AG04449 (cell line): ENCODE results near the gene ATF6B.

Experiments
- CTCF ChIA-PET: fragments of 350-600 bp; formaldehyde crosslinking; extraction: SDS; loops from one replicate; lab custom pipeline; 2021; ENCODE audit warnings: antibody characterized with exemption; lab: Yijun Ruan, JAX
- POLR2A ChIA-PET: fragments of 400-600, 350-600 bp; formaldehyde crosslinking; extraction: SDS; loops from one replicate; lab custom pipeline; 2020; ENCODE audit warnings: antibody characterized with exemption, inconsistent platforms; lab: Yijun Ruan, JAX
- DNase-seq: peaks from one replicate; pipeline ENCODE4 v3.0.0-alpha.2; 2010; ENCODE audit warnings: low read depth, low spot score
- H3K4me3 ChIP-seq: 2 replicates; pipeline ENCODE4 v1.5.1; 2011; ENCODE audit warnings: low read depth, mild to moderate bottlenecking, control low read depth, low read length
- TF ChIP-seq, protein P1 (sequence below): IDR thresholded peaks from one replicate; pipeline ENCODE4 v1.5.1; 2011; ENCODE audit warnings: mild to moderate bottlenecking, moderate library complexity, low read length, control low read depth, inconsistent platforms; ENCODE audit not compliant: insufficient read depth; ENCODE audit errors: missing control alignments

Gene ATF6B

DNA sequence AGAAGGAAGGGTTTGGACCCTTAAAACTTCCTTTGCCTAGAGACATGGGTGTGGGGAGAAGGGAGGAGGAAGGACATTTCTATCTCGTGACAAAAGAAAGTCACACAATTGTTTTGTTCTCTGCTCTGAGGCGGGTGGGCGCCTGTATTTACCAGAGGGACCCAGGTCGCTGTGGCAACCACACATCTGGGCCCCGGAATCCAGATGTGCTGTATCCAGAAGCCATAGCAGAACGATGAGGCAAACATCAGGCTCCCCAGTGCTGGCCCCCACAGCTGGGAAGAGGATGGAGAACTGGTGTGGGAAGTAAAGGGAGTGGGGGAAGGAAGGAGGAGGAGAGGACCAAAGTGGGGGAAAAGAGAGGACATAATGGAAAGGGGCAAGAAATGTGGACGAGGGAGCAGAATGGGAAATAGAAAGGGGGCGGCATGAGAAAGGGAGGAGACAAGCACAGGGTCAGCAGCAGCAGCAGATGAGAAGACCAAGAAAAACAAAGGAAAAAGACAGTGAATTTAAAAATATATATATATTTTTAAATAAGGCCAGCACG, 15.5 kb downstream of the ATF6B start:
- POLR2A ChIA-PET = no interaction called here
- no peak overlapping the region for H3K4me3 ChIP-seq
- DNase-seq = no peak
- CTCF ChIA-PET = interaction anchor here (3.4 kb wide), 1 partner anchor 65 kb away, joined by 14 read pairs; no protein-coding TSS in a partner anchor
- TF ChIP-seq, protein P1, sequence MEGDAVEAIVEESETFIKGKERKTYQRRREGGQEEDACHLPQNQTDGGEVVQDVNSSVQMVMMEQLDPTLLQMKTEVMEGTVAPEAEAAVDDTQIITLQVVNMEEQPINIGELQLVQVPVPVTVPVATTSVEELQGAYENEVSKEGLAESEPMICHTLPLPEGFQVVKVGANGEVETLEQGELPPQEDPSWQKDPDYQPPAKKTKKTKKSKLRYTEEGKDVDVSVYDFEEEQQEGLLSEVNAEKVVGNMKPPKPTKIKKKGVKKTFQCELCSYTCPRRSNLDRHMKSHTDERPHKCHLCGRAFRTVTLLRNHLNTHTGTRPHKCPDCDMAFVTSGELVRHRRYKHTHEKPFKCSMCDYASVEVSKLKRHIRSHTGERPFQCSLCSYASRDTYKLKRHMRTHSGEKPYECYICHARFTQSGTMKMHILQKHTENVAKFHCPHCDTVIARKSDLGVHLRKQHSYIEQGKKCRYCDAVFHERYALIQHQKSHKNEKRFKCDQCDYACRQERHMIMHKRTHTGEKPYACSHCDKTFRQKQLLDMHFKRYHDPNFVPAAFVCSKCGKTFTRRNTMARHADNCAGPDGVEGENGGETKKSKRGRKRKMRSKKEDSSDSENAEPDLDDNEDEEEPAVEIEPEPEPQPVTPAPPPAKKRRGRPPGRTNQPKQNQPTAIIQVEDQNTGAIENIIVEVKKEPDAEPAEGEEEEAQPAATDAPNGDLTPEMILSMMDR = no peak

DNA sequence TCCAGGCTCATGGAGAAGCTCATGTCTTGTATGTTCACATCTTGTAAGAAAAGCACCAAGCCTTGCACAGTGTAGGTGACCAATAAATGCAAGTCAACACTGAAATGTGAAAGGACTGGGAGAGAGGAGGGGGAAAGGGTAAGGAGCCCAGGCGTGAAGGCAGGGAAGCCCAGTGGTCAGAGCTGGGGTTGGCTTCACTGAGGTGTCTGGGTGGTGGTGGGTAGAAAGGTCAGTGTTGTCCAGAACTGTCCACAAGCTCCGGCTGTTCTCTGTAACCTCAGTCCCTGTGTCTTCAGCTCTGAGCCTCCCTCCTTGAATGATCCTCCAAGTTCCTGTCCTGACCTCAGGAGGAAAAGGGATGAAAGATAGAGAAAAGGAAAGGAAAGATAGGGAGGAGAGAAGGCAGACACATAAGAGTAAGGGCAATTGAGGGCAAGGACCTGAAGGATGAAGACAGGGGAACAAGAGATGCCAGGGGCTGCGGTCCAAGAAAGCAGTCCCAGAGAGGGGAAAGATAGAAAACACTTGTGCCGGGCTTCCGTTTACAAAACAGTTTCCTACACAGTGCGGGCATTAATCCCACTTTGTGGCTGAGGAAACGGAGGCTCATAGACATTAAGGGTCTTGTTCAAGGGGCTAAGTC, 16.5 kb downstream of the ATF6B start:
- ChIA-PET POLR2A (no interaction called here), CTCF (interaction anchor here (0.8 to 3.4 kb wide), 5 partner anchors 8 to 65 kb away, joined by 3 to 14 read pairs (median 4); no protein-coding TSS in a partner anchor)
- TF ChIP-seq, protein P1 = no peak
- no peak for DNase-seq
- no peak overlapping the region for H3K4me3 ChIP-seq

DNA sequence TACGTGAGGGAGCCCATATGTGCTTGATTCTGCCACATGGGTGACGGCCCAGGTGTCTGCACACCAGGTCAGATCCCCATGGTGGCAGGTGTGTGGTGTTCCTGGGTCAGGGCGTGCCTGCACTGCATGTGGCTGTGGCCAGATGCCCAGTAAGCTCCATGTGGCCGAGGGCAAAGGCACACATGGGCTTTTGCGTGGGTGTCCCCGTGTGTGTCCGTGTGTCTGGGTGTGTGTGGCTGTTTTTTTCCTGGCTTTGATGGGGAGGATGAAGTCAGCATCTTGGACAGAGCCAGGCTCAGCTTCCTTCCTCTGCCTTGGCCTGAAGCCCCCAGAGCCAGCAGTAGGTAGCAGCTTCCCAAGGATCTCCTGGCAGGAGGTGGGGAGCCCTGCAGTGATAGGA, 17.4 kb downstream of the ATF6B start:
- H3K4me3 ChIP-seq = no peak overlapping the region
- ChIA-PET POLR2A (no interaction called here), CTCF (interaction anchor here (0.8 to 3.4 kb wide), 5 partner anchors 9 to 64 kb away, joined by 3 to 14 read pairs (median 4); no protein-coding TSS in a partner anchor)
- TF ChIP-seq, protein P1 = no peak
- no peak for DNase-seq

DNA sequence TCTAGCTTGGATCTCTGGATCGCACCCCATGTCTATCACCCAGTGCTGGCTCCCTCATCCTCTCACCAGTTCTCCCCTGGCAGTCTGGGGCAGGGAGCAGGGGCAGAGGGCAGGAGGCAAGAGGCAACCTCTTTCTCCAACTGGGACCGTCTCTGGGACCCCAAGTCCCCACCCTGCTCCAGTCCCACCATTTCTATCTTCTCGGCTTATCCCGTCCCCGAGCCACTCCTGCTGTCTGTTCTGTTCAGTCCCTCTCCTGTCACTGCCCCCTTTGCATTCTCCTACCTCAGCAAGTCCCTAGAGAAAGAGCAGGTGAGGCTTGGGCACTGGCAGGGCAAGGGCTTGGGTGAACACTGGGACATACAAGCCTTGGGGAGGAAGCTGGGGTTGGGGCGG, 18.3 kb downstream of the ATF6B start:
- no peak overlapping the region for H3K4me3 ChIP-seq
- TF ChIP-seq, protein P1 = no peak
- DNase-seq = no peak
- ChIA-PET CTCF (interaction anchor here (1.4 to 9.3 kb wide), 3 partner anchors 8 to 63 kb away, joined by 4 to 66 read pairs (median 14); no protein-coding TSS in a partner anchor), POLR2A (interaction anchor here (0.6 kb wide), 2 partner anchors 13 to 69 kb away, joined by 3 read pairs; no protein-coding TSS in a partner anchor)

DNA sequence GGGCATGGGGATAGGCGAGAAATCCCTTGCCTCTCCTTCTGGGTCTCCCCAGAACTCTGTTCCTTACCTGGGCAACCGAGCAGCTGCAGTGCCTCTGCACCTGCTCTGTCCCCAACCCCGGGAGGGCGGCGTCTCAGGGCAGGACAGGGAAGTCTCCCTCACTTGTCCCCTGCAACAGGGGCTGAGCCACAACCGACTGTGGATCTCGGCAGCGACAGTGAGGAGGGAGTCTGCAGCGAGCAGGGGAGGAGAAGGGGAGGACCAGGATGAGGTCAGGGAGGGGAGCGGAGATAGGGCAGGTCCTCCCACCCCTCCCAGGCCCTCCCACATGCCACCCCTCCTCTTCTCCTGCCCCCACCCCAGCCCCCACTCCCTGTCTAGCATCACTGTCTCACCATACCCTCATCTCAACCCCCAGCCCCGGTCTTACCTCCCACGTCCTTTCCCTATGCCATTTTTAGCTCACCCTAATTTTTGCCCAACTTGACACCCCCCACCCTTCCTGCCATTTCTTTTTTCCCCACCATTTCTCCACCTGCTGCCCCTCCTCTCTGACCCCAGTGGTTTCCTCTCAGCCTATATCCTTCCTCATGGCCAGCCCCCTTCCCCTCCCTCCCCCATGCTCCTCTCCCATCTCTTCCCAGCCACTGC, 18.8 kb downstream of the ATF6B start, which contains the start of gene TNXB:
Gene TNXB, minus strand, starts transcription at position 225 of the 651 bp plus-strand sequence. CDS start 11,140 bp downstream, outside the sequence.
- CTCF ChIA-PET = interaction anchor here (1.3 to 9.3 kb wide), 3 partner anchors 8 to 61 kb away, joined by 3 to 66 read pairs (median 14); no protein-coding TSS in a partner anchor
- DNase-seq = no peak
- H3K4me3 ChIP-seq = no peak within 1 kb of the TSS
- TF ChIP-seq, protein P1 = no peak
- POLR2A ChIA-PET = interaction anchor here (0.6 kb wide), 1 partner anchor 13 kb away, joined by 3 read pairs; no protein-coding TSS in a partner anchor
